Brain pericyte (primary cell): ENCODE measurements around the gene DDR2.
"Not testable (repeated sequence)": the region's sequence is repeated elsewhere in the genome, so short reads cannot be mapped to it uniquely, and the experiment has no call there.

Experiments
- DNase-seq: peaks from one replicate; pipeline ENCODE4 v3.0.0-alpha.2; 2012; ENCODE audit warnings: low read depth, low spot score

The DDR2 gene

GRCh38 chr1:162720996-162721395, 88.7 kb downstream of the DDR2 start:
- no peak for DNase-seq

- DNase-seq = no peak
Observed at GRCh38 chr1:162721471-162721870, 89.2 kb downstream of the DDR2 start.

GRCh38 chr1:162722036-162722435, 89.8 kb downstream of the DDR2 start:
- DNase-seq = no peak

- no peak for DNase-seq
Observed at GRCh38 chr1:162724583-162725120, 92.4 kb downstream of the DDR2 start.

- DNase-seq = no peak
Observed at GRCh38 chr1:162725301-162725837, 93.1 kb downstream of the DDR2 start.

- no peak for DNase-seq
Observed at GRCh38 chr1:162726555-162726954, 94.3 kb downstream of the DDR2 start.

GRCh38 chr1:162727493-162727892, 95.2 kb downstream of the DDR2 start:
- DNase-seq = not testable (repeated sequence)

GRCh38 chr1:162728573-162728972, 96.3 kb downstream of the DDR2 start:
- DNase-seq = no peak

GRCh38 chr1:162729195-162729774, 97.0 kb downstream of the DDR2 start:
- not testable (repeated sequence) for DNase-seq

- DNase-seq = no peak
Observed at GRCh38 chr1:162732094-162732493, 99.8 kb downstream of the DDR2 start.

- no peak for DNase-seq
Observed at GRCh38 chr1:162732566-162733335, 100.5 kb downstream of the DDR2 start.

GRCh38 chr1:162733336-162733590, 101.0 kb downstream of the DDR2 start:
- DNase-seq = no peak

- no peak for DNase-seq
Observed at GRCh38 chr1:162734047-162734446, 101.8 kb downstream of the DDR2 start.

- no peak for DNase-seq
Observed at GRCh38 chr1:162736184-162736583, 103.9 kb downstream of the DDR2 start.

- DNase-seq = no peak
Observed at GRCh38 chr1:162736633-162737067, 104.4 kb downstream of the DDR2 start.

GRCh38 chr1:162740755-162741154, 108.5 kb downstream of the DDR2 start:
- no peak for DNase-seq

- DNase-seq = no peak
Observed at GRCh38 chr1:162741574-162741973, 109.3 kb downstream of the DDR2 start.

GRCh38 chr1:162746264-162746942, 114.1 kb downstream of the DDR2 start:
- DNase-seq = not testable (repeated sequence)

GRCh38 chr1:162753001-162753658, 120.9 kb downstream of the DDR2 start:
- DNase-seq = no peak

GRCh38 chr1:162753998-162754585, 121.8 kb downstream of the DDR2 start:
- no peak for DNase-seq

- no peak for DNase-seq
Observed at GRCh38 chr1:162755306-162755705, 123.0 kb downstream of the DDR2 start.

- DNase-seq = no peak
Observed at GRCh38 chr1:162756523-162756922, 124.3 kb downstream of the DDR2 start.
